OCI-LY1 (cell line): ENCODE results near the gene WDFY2.

ENCODE experiments used
- H2AFZ ChIP-seq: fragments of 200-600 bp; sonication (generic), shearing (Covaris generic); 2 replicates; pipeline ENCODE4 v1.6.0; 2014; ENCODE audit warnings: antibody characterized with exemption, mild to moderate bottlenecking, low read length
- H3F3A ChIP-seq: fragments of 200-600 bp; sonication (generic), shearing (Covaris generic); 2 replicates; pipeline ENCODE4 v1.6.0; 2014; ENCODE audit warnings: mild to moderate bottlenecking, antibody characterized with exemption, low read length, moderate library complexity; ENCODE audit not compliant: insufficient read depth
- H3K27ac ChIP-seq: fragments of 200-600 bp; sonication (generic); 2 replicates; pipeline ENCODE4 v1.5.1; 2014; ENCODE audit warnings: low read length, mixed run types, mild to moderate bottlenecking, low read depth; ENCODE audit not compliant: poor library complexity, severe bottlenecking
- H3K27me3 ChIP-seq: fragments of 200-600 bp; sonication (generic); 2 replicates; pipeline ENCODE4 v1.6.0; 2014; ENCODE audit warnings: antibody characterized with exemption, mild to moderate bottlenecking, low read length, moderate library complexity; ENCODE audit not compliant: insufficient read depth
- H3K36me3 ChIP-seq: fragments of 200-600 bp; sonication (generic); 2 replicates; pipeline ENCODE4 v1.6.1; 2014; ENCODE audit warnings: mild to moderate bottlenecking, antibody characterized with exemption, low read length, moderate library complexity, mixed read lengths; ENCODE audit not compliant: insufficient read depth
- H3K4me1 ChIP-seq: fragments of 200-600 bp; sonication (generic); 2 replicates; pipeline ENCODE4 v1.5.1; 2014; ENCODE audit warnings: mild to moderate bottlenecking, low read length, moderate library complexity; ENCODE audit not compliant: insufficient read depth, severe bottlenecking
- H3K4me2 ChIP-seq: fragments of 200-600 bp; sonication (generic), shearing (Covaris generic); 2 replicates; pipeline ENCODE4 v1.6.1; 2014; ENCODE audit warnings: low read length
- H3K4me3 ChIP-seq: fragments of 200-600 bp; sonication (generic); 2 replicates; pipeline ENCODE4 v1.5.1; 2014; ENCODE audit warnings: low read length, low read depth, mild to moderate bottlenecking, mixed read lengths; ENCODE audit not compliant: poor library complexity, severe bottlenecking
- H3K79me2 ChIP-seq: fragments of 200-600 bp; shearing (Covaris generic); 2 replicates; pipeline ENCODE4 v1.6.1; 2016; ENCODE audit warnings: mixed run types, low read length, mixed read lengths; ENCODE audit not compliant: insufficient read depth
- H3K9ac ChIP-seq: fragments of 200-600 bp; sonication (generic), shearing (Covaris generic); 2 replicates; pipeline ENCODE4 v1.6.1; 2014; ENCODE audit warnings: mild to moderate bottlenecking, low read length, mixed read lengths
- H3K9me2 ChIP-seq: fragments of 200-600 bp; sonication (generic), shearing (Covaris generic); 2 replicates; pipeline ENCODE4 v1.6.1; 2014; ENCODE audit warnings: low read depth, mild to moderate bottlenecking, low read length, mixed read lengths
- H3K9me3 ChIP-seq: fragments of 200-600 bp; shearing (Covaris generic); 2 replicates; pipeline ENCODE4 v1.6.1; 2014; ENCODE audit warnings: low read length, mixed read lengths
- H4K20me1 ChIP-seq: fragments of 200-600 bp; sonication (generic), shearing (Covaris generic); 2 replicates; pipeline ENCODE4 v1.6.0; 2016; ENCODE audit warnings: mild to moderate bottlenecking, low read length; ENCODE audit not compliant: insufficient read depth
- CTCF ChIP-seq: fragments of 200-600 bp; sonication (generic), shearing (Covaris generic); IDR thresholded peaks from 2 replicates; pipeline ENCODE4 v1.5.1; 2017; ENCODE audit warnings: mild to moderate bottlenecking, antibody characterized with exemption, low read length, moderate library complexity, mixed read lengths
- EZH2 ChIP-seq: fragments of 200-600 bp; sonication (generic), shearing (Covaris generic); IDR thresholded peaks from 2 replicates; pipeline ENCODE4 v1.8.0; 2017; ENCODE audit warnings: borderline replicate concordance, mixed run types, mild to moderate bottlenecking, antibody characterized with exemption, low read length, moderate library complexity, mixed read lengths

Gene WDFY2

GRCh38 chr13:51772781-51773180, 188.5 kb downstream of the WDFY2 start:
- no peak overlapping the region for H3K4me2 ChIP-seq
- H3K9me2 ChIP-seq: no peaks in the 10 kb centered on the region
- no peaks in the 10 kb centered on the region for H3K9me3 ChIP-seq
- H3K27ac ChIP-seq: no peak overlapping the region
- H3K9ac ChIP-seq: no peak overlapping the region
- H3K36me3 ChIP-seq: no peaks in the 10 kb centered on the region
- TF ChIP-seq EZH2 (no peak), CTCF (no peak)
- no peaks in the 10 kb centered on the region; the same call in 1 of the 2 replicates for H3K27me3 ChIP-seq
- no peak overlapping the region for H3K4me3 ChIP-seq
- no peaks in the 10 kb centered on the region for H3F3A ChIP-seq
- H3K4me1 ChIP-seq: peaks cover 7% of the 10 kb centered on the region
- H3K79me2 ChIP-seq: no peaks in the 10 kb centered on the region
- no peak overlapping the region for H2AFZ ChIP-seq
- H4K20me1 ChIP-seq: no peaks in the 10 kb centered on the region

DNA sequence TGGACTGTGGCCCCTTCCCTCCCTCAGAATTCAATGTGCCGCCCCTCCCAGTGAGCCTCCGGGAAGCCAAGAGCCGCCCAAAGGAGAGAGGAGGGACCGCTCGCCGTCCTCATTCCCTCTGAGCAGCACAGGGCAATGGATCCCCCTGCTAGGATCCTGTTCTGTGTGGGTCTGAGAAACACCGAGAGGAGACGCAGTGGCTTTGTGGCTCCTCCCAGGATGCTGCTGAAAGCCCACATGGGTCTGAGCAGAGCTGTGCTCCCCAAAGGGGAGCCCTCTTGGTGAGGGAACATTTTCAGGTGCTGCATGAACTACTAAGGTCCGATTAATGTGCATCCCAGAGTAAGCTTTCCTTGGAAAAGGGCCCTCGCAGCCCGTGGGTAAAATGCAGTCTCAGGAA, 189.3 kb downstream of the WDFY2 start:
- TF ChIP-seq CTCF (no peak), EZH2 (no peak)
- no peak overlapping the region for H3K9ac ChIP-seq
- no peak overlapping the region for H3K4me3 ChIP-seq
- no peaks in the 10 kb centered on the region for H3F3A ChIP-seq
- no peaks in the 10 kb centered on the region for H3K79me2 ChIP-seq
- H3K27ac ChIP-seq: no peak overlapping the region
- no peaks in the 10 kb centered on the region for H3K9me3 ChIP-seq
- no peaks in the 10 kb centered on the region; the same call in 1 of the 2 replicates for H3K27me3 ChIP-seq
- H3K36me3 ChIP-seq: no peaks in the 10 kb centered on the region
- no peaks in the 10 kb centered on the region for H4K20me1 ChIP-seq
- no peak overlapping the region for H2AFZ ChIP-seq
- no peak overlapping the region for H3K4me2 ChIP-seq
- H3K9me2 ChIP-seq: no peaks in the 10 kb centered on the region
- H3K4me1 ChIP-seq: peaks cover 7% of the 10 kb centered on the region

DNA sequence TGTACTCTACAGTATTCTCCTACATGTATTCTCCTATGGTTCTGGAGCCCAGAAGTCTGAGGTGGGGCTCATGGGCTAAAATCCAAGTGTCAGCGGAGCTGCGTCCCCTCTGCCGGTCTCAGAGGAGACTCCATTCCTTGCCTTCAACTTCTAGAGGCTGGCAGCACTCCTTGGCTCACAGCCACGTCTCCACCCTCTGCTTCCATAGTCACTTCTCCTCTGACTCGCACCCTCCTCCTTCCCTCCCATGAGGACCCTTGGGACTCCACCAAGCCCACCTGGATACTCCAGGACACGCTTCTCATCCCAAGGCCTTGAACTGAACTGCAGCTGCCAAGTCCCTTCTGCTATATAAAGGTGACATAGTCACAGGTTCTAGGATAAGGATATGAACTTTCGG, 191.9 kb downstream of the WDFY2 start:
- no peaks in the 10 kb centered on the region for H3K36me3 ChIP-seq
- H3K4me2 ChIP-seq: no peak overlapping the region
- no peaks in the 10 kb centered on the region for H3K9me2 ChIP-seq
- H3K4me1 ChIP-seq: peaks cover under 1% of the 10 kb centered on the region
- H3K4me3 ChIP-seq: no peak overlapping the region
- H3F3A ChIP-seq: no peaks in the 10 kb centered on the region
- no peaks in the 10 kb centered on the region for H3K9me3 ChIP-seq
- H4K20me1 ChIP-seq: no peaks in the 10 kb centered on the region
- no peaks in the 10 kb centered on the region for H3K79me2 ChIP-seq
- H3K27ac ChIP-seq: no peak overlapping the region
- no peaks in the 10 kb centered on the region; the same call in 1 of the 2 replicates for H3K27me3 ChIP-seq
- no peak overlapping the region for H3K9ac ChIP-seq
- no peak for TF ChIP-seq CTCF
- no peak for TF ChIP-seq EZH2
- H2AFZ ChIP-seq: no peak overlapping the region
